Breast epithelium (tissue), 3 donors: Measurements from ENCODE around the gene MICOS13.

Source experiments
- POLR2AphosphoS5 ChIP-seq, 3 donors: sonication (generic); formaldehyde crosslinking; IDR thresholded peaks; one replicate each; pipeline ENCODE4 v1.6.1; 2017; ENCODE audit warnings: antibody characterized with exemption in 3 of 3
- TF ChIP-seq, protein P1 (sequence below), 3 donors: fragments of 450-650 bp; IDR thresholded peaks; one replicate each; pipeline ENCODE4 v1.5.1; 2016 to 2017; ENCODE audit warnings: antibody characterized with exemption in 3 of 3, mild to moderate bottlenecking in 3 of 3, moderate library complexity in 3 of 3

- TF ChIP-seq, protein P1, sequence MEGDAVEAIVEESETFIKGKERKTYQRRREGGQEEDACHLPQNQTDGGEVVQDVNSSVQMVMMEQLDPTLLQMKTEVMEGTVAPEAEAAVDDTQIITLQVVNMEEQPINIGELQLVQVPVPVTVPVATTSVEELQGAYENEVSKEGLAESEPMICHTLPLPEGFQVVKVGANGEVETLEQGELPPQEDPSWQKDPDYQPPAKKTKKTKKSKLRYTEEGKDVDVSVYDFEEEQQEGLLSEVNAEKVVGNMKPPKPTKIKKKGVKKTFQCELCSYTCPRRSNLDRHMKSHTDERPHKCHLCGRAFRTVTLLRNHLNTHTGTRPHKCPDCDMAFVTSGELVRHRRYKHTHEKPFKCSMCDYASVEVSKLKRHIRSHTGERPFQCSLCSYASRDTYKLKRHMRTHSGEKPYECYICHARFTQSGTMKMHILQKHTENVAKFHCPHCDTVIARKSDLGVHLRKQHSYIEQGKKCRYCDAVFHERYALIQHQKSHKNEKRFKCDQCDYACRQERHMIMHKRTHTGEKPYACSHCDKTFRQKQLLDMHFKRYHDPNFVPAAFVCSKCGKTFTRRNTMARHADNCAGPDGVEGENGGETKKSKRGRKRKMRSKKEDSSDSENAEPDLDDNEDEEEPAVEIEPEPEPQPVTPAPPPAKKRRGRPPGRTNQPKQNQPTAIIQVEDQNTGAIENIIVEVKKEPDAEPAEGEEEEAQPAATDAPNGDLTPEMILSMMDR (IDR thresholded peaks at IDR 0.05): no peak
- no peak for TF ChIP-seq POLR2AphosphoS5 (IDR thresholded peaks at IDR 0.05)
These were observed 18.8 kb downstream of the MICOS13 start for GRCh38 chr19:5661483-5661882.
